NCI-H187 treated with DMSO at 0.1 percent for 48 hours (cell line): ENCODE measurements around the gene FAM78B.

Source experiments
- DNase-seq: peaks from one replicate; lab custom pipeline; 2025; lab: John Stamatoyannopoulos, UW

The FAM78B gene

GRCh38 chr1:166119471-166119965, 47.3 kb downstream of the FAM78B start:
- DNase-seq = peak; percentile 13

GRCh38 chr1:166117776-166118175, 49.0 kb downstream of the FAM78B start:
- DNase-seq = no peak

- DNase-seq = no peak
These were observed 50.8 kb downstream of the FAM78B start for GRCh38 chr1:166116026-166116425.

- DNase-seq = no peak
These were observed 52.4 kb downstream of the FAM78B start for GRCh38 chr1:166114419-166114818.

- no peak for DNase-seq
These were observed 53.2 kb downstream of the FAM78B start for GRCh38 chr1:166113630-166114029.

GRCh38 chr1:166113031-166113430, 53.8 kb downstream of the FAM78B start:
- DNase-seq = no peak

- DNase-seq = no peak
These were observed 54.4 kb downstream of the FAM78B start for GRCh38 chr1:166112425-166112824.

- no peak for DNase-seq
These were observed 55.4 kb downstream of the FAM78B start for GRCh38 chr1:166111430-166111829.

- DNase-seq = no peak
These were observed 76.6 kb downstream of the FAM78B start for GRCh38 chr1:166090244-166090643.

GRCh38 chr1:166089804-166090203, 77.0 kb downstream of the FAM78B start:
- no peak for DNase-seq

GRCh38 chr1:166088572-166088955, 78.2 kb downstream of the FAM78B start:
- no peak for DNase-seq

GRCh38 chr1:166087734-166088571, 78.8 kb downstream of the FAM78B start:
- DNase-seq = no peak

GRCh38 chr1:166086113-166086883, 80.5 kb downstream of the FAM78B start:
- DNase-seq = no peak

GRCh38 chr1:166084613-166085012, 82.2 kb downstream of the FAM78B start:
- DNase-seq = no peak

GRCh38 chr1:166083887-166084286, 82.9 kb downstream of the FAM78B start:
- DNase-seq = no peak

GRCh38 chr1:166082601-166083000, 84.2 kb downstream of the FAM78B start:
- no peak for DNase-seq

- no peak for DNase-seq
These were observed 85.6 kb downstream of the FAM78B start for GRCh38 chr1:166080967-166081870.

- no peak for DNase-seq
These were observed 86.4 kb downstream of the FAM78B start for GRCh38 chr1:166080277-166080966.

GRCh38 chr1:166079276-166079675, 87.5 kb downstream of the FAM78B start:
- no peak for DNase-seq

GRCh38 chr1:166073489-166073888, 93.3 kb downstream of the FAM78B start:
- no peak for DNase-seq

GRCh38 chr1:166069390-166069789, 97.4 kb downstream of the FAM78B start:
- no peak for DNase-seq
